Measurements from ENCODE around the gene CD8B.

DNA sequence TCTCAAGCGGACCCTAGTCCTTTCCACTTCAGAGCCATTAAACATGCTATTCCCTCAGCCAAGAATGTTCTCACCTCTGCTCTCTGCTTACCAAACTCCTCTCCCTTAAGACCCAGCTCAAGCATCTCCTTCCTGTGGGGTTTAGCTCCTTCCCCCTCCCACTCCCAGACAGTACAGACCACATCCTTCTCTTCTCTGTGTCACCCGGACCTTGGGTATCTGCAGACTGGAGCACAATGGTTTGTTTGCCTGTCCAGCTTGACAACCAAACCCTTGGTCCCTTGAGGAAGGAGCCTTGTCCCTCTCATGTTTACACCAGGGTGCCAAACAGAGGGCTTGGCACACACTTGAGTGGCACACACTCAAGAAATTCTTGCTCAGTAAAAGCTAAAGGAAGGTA lies 66.8 kb downstream of the CD8B start:
- TF ChIP-seq, protein P1, sequence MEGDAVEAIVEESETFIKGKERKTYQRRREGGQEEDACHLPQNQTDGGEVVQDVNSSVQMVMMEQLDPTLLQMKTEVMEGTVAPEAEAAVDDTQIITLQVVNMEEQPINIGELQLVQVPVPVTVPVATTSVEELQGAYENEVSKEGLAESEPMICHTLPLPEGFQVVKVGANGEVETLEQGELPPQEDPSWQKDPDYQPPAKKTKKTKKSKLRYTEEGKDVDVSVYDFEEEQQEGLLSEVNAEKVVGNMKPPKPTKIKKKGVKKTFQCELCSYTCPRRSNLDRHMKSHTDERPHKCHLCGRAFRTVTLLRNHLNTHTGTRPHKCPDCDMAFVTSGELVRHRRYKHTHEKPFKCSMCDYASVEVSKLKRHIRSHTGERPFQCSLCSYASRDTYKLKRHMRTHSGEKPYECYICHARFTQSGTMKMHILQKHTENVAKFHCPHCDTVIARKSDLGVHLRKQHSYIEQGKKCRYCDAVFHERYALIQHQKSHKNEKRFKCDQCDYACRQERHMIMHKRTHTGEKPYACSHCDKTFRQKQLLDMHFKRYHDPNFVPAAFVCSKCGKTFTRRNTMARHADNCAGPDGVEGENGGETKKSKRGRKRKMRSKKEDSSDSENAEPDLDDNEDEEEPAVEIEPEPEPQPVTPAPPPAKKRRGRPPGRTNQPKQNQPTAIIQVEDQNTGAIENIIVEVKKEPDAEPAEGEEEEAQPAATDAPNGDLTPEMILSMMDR (conservative IDR thresholded peaks at IDR 0.05; ENCODE audit: low read depth in 2 of 2) = no peak
- TF ChIP-seq EZH2 (IDR thresholded peaks at IDR 0.05; ENCODE audit: low read depth, unreplicated experiment) (no peak), EZH2phosphoT487 (IDR thresholded peaks at IDR 0.05; ENCODE audit: unreplicated experiment) (no peak)

Measured in GM23338 (cell line).